Measurements from ENCODE around the gene PPP1R3E. TPM values are rescaled to one million over a fixed set of nuclear protein-coding genes. Genes with fewer than 3 reads are reported as not detected.
"Not testable (repeated sequence)": the region's sequence is repeated elsewhere in the genome, so short reads cannot be mapped to it uniquely, and the experiment has no call there.

The PPP1R3E gene
- polyA plus RNA-seq, 3 donors from 2014 or later: 1.4 to 2.0 TPM; not detected in 1

- H3K4me1 Mint-ChIP-seq: peaks cover 24 to 39% of the 10 kb centered on the region in 2 donors
- H3K36me3 Mint-ChIP-seq: peaks cover 0 to 4% (median 0%) of the 10 kb centered on the region in 3 donors
- no peak overlapping the region for H3K4me3 Mint-ChIP-seq
- H3K9me3 Mint-ChIP-seq: no peaks in the 10 kb centered on the region
- peaks cover 14 to 24% (median 20%) of the 10 kb centered on the region in 3 donors for H3K27me3 Mint-ChIP-seq (ENCODE audit: low read depth in 3 of 3)
- peak overlapping the region in 2 of 6 donors; percentile 45 to 53 for H3K27ac Mint-ChIP-seq
- no peak for DNase-seq
These were observed 4.9 kb downstream of the PPP1R3E start for GRCh38 chr14:23297611-23298277.

- Mint-ChIP-seq H3K36me3 (peaks cover 0 to 4% (median 0%) of the 10 kb centered on the region in 3 donors), H3K27me3 (ENCODE audit: low read depth in 3 of 3) (peaks cover 11 to 19% (median 18%) of the 10 kb centered on the region in 3 donors), H3K9me3 (no peaks in the 10 kb centered on the region), H3K27ac (peak overlapping the region in 3 of 6 donors; percentile 37 to 58 (median 49)), H3K4me3 (no peak overlapping the region), H3K4me1 (peaks cover 21 to 35% of the 10 kb centered on the region in 2 donors)
- no peak for DNase-seq
These were observed 5.6 kb downstream of the PPP1R3E start for GRCh38 chr14:23297096-23297495.

- peaks cover 21 to 35% of the 10 kb centered on the region in 2 donors for H3K4me1 Mint-ChIP-seq
- peak overlapping the region in 2 of 6 donors; percentile 54 to 66 for H3K27ac Mint-ChIP-seq
- peaks cover 0 to 4% (median 0%) of the 10 kb centered on the region in 3 donors for H3K36me3 Mint-ChIP-seq
- peaks cover 10 to 20% (median 18%) of the 10 kb centered on the region in 3 donors for H3K27me3 Mint-ChIP-seq (ENCODE audit: low read depth in 3 of 3)
- DNase-seq: no peak
- no peak overlapping the region for H3K4me3 Mint-ChIP-seq
- H3K9me3 Mint-ChIP-seq: no peaks in the 10 kb centered on the region
These were observed 6.5 kb downstream of the PPP1R3E start for GRCh38 chr14:23296012-23296777.

GRCh38 chr14:23294734-23295561 lies 7.7 kb downstream of the PPP1R3E start:
- Mint-ChIP-seq H3K4me1 (peaks cover 10 to 23% of the 10 kb centered on the region in 2 donors), H3K9me3 (no peaks in the 10 kb centered on the region), H3K27me3 (ENCODE audit: low read depth in 3 of 3) (peaks cover 10 to 22% (median 18%) of the 10 kb centered on the region in 3 donors), H3K4me3 (peak overlapping the region in 3 of 5 donors; percentile 18 to 37 (median 33)), H3K27ac (peak overlapping the region; percentile 12 to 89 (median 66)), H3K36me3 (peaks cover 0 to 4% (median 0%) of the 10 kb centered on the region in 3 donors)
- DNase-seq: peak; percentile 60 to 73 (median 63)

GRCh38 chr14:23286902-23287479 lies 15.7 kb downstream of the PPP1R3E start:
- Mint-ChIP-seq H3K4me3 (peak overlapping the region; percentile 92 to 99 (median 96)), H3K9me3 (no peaks in the 10 kb centered on the region), H3K27me3 (ENCODE audit: low read depth in 3 of 3) (peaks cover 0 to 9% (median 3%) of the 10 kb centered on the region in 3 donors), H3K36me3 (no peaks in the 10 kb centered on the region), H3K4me1 (peaks cover 21 to 28% of the 10 kb centered on the region in 2 donors), H3K27ac (peak overlapping the region; percentile 88 to 99 (median 95))
- DNase-seq: no peak

- peak; percentile 95 to 96 (median 96) for DNase-seq
- Mint-ChIP-seq H3K4me1 (peaks cover 21 to 28% of the 10 kb centered on the region in 2 donors), H3K4me3 (peak within 1 kb of the TSS; percentile 92 to 99 (median 96)), H3K9me3 (no peaks in the 10 kb centered on the region), H3K36me3 (no peaks in the 10 kb centered on the region), H3K27ac (peak within 1 kb of the TSS; percentile 88 to 99 (median 95)), H3K27me3 (ENCODE audit: low read depth in 3 of 3) (peaks cover 0 to 8% (median 3%) of the 10 kb centered on the region in 3 donors)
These were observed 16.4 kb downstream of the PPP1R3E start, which contains the start of gene HOMEZ for GRCh38 chr14:23286020-23286901. Gene HOMEZ, minus strand, starts transcription at chr14:23286132. Its CDS starts 180 bp downstream, at chr14:23285952.

GRCh38 chr14:23285530-23286019 lies 17.1 kb downstream of the PPP1R3E start:
- Mint-ChIP-seq H3K4me1 (peaks cover 23 to 28% of the 10 kb centered on the region in 2 donors), H3K27ac (peak overlapping the region; percentile 83 to 94 (median 88)), H3K9me3 (no peaks in the 10 kb centered on the region), H3K27me3 (ENCODE audit: low read depth in 3 of 3) (peaks cover 0 to 11% (median 3%) of the 10 kb centered on the region in 3 donors), H3K4me3 (peak overlapping the region; percentile 85 to 99 (median 96)), H3K36me3 (no peaks in the 10 kb centered on the region)
- DNase-seq: no peak

- DNase-seq: no peak
- Mint-ChIP-seq H3K9me3 (no peaks in the 10 kb centered on the region), H3K4me3 (peak overlapping the region; percentile 85 to 99 (median 96)), H3K4me1 (peaks cover 23 to 28% of the 10 kb centered on the region in 2 donors), H3K36me3 (no peaks in the 10 kb centered on the region), H3K27ac (peak overlapping the region; percentile 83 to 94 (median 88)), H3K27me3 (ENCODE audit: low read depth in 3 of 3) (peaks cover 0 to 17% (median 3%) of the 10 kb centered on the region in 3 donors)
These were observed 17.8 kb downstream of the PPP1R3E start for GRCh38 chr14:23284654-23285529.

GRCh38 chr14:23281247-23281646 lies 21.4 kb downstream of the PPP1R3E start:
- peaks cover 0 to 20% (median 5%) of the 10 kb centered on the region in 3 donors for H3K27me3 Mint-ChIP-seq (ENCODE audit: low read depth in 3 of 3)
- H3K4me3 Mint-ChIP-seq: no peak overlapping the region
- no peak for DNase-seq
- H3K27ac Mint-ChIP-seq: peak overlapping the region in 1 of 6 donors; percentile 65
- no peaks in the 10 kb centered on the region for H3K36me3 Mint-ChIP-seq
- H3K9me3 Mint-ChIP-seq: no peaks in the 10 kb centered on the region
- H3K4me1 Mint-ChIP-seq: peaks cover 16 to 21% of the 10 kb centered on the region in 2 donors

GRCh38 chr14:23277928-23278327 lies 24.7 kb downstream of the PPP1R3E start:
- not testable (repeated sequence) for DNase-seq, H3K9me3 Mint-ChIP-seq, H3K4me1 Mint-ChIP-seq, H3K4me3 Mint-ChIP-seq
- Mint-ChIP-seq H3K36me3 (peaks cover 0 to 12% (median 8%) of the 10 kb centered on the region in 3 donors), H3K27me3 (ENCODE audit: low read depth in 3 of 3) (peaks cover 0 to 16% (median 2%) of the 10 kb centered on the region in 3 donors), H3K27ac (peak overlapping the region in 1 of 6 donors; percentile 17)

GRCh38 chr14:23277189-23277588 lies 25.5 kb downstream of the PPP1R3E start:
- H3K27ac Mint-ChIP-seq: peak overlapping the region in 1 of 6 donors; percentile 17
- no peak for DNase-seq
- H3K36me3 Mint-ChIP-seq: peaks cover 0 to 12% (median 8%) of the 10 kb centered on the region in 3 donors
- no peaks in the 10 kb centered on the region for H3K9me3 Mint-ChIP-seq
- H3K4me1 Mint-ChIP-seq: peaks cover 0 to 2% of the 10 kb centered on the region in 2 donors
- peaks cover 0 to 16% (median 2%) of the 10 kb centered on the region in 3 donors for H3K27me3 Mint-ChIP-seq (ENCODE audit: low read depth in 3 of 3)
- H3K4me3 Mint-ChIP-seq: no peak overlapping the region

Data from immature natural killer cell (primary cell).